Breast epithelium (tissue), 3 donors: ENCODE data around the gene RETREG1.

Experiments
- CTCF ChIP-seq, 3 donors: fragments of 450-650 bp; IDR thresholded peaks; one replicate each; pipeline ENCODE4 v1.5.1; 2016 to 2017; ENCODE audit warnings: antibody characterized with exemption in 3 of 3, mild to moderate bottlenecking in 3 of 3, moderate library complexity in 3 of 3
- POLR2A ChIP-seq: fragments of 450-650 bp; IDR thresholded peaks from one replicate; pipeline ENCODE4 v1.6.1; 2016; ENCODE audit warnings: antibody characterized with exemption, mild to moderate bottlenecking, moderate library complexity
- POLR2AphosphoS5 ChIP-seq, 3 donors: sonication (generic); formaldehyde crosslinking; IDR thresholded peaks; one replicate each; pipeline ENCODE4 v1.6.1; 2017; ENCODE audit warnings: antibody characterized with exemption in 3 of 3

GRCh38 chr5:16654647-16655334, 38.0 kb upstream of the RETREG1 start:
- TF ChIP-seq CTCF (IDR thresholded peaks at IDR 0.05) (no peak), POLR2A (no peak), POLR2AphosphoS5 (IDR thresholded peaks at IDR 0.05) (no peak)
